HG03139 (cell line): ENCODE results near the gene DOLPP1.
"Not testable (repeated sequence)": the region's sequence is repeated elsewhere in the genome, so short reads cannot be mapped to it uniquely, and the experiment has no call there.

Source experiments
- ATAC-seq: cut with Tn5 transposase; IDR thresholded peaks from one replicate; pipeline ENCODE4 v1.9.1; 2021; ENCODE audit not compliant: unreplicated experiment

DOLPP1 gene, protein sequence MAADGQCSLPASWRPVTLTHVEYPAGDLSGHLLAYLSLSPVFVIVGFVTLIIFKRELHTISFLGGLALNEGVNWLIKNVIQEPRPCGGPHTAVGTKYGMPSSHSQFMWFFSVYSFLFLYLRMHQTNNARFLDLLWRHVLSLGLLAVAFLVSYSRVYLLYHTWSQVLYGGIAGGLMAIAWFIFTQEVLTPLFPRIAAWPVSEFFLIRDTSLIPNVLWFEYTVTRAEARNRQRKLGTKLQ

GRCh38 chr9:129080601-129081387 lies at the start of gene DOLPP1:
Gene DOLPP1 (plus strand): TSS chr9:129081111. CDS start chr9:129081132, 21 bp downstream.
- ATAC-seq, result peak; percentile 88

- no peak for ATAC-seq
These were observed 49.4 kb upstream of the DOLPP1 start for GRCh38 chr9:129031514-129031913.

DNA sequence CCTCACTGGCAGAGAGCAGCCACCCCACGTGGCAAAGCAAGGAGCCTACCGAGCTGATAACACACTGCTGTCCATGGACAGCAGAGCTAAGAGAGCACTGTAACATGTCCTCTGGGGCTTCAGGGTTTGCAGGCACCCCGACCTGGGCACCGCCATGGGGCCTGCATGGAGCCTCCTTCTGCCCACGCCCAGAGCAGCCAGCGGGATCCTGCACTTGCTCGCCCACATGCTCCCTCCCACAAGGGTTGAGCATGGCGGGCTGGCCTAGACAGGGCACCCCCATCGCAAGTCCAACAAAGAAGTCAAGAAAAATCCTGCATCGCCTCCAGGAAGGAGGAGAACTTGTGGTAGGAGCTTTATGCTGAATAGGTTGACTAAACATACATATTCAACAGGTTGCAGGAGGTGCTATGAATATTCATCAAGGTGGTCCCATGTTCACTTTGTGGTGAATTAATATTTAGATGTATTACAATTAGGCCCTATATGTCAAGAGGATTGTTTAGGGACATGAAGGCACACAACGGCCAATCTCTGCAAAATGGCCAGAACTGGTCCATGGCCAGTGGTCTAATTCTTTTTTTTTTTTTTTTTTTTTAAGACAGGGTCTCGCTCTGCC lies 48.3 kb upstream of the DOLPP1 start:
- ATAC-seq, result no peak

DNA sequence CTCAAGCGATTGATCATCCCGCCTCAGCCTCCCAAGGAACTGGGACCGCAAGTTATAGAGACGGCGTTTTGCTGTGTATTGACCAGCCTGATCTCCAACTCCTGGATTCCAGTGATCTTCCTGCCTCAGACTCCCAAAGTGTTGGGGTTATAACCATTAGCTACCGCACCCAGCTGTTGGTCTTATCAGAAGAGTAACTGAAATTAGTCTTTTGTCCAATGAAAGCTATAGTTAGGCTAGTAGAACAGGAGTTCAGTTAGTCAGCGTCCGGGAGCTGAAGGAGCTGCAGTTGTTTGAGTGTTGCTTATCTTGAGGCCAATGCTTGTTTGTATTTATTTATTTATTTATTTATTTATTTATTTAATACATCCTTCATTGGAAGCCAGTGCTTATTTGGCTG lies 47.7 kb upstream of the DOLPP1 start:
- ATAC-seq, result no peak

DNA sequence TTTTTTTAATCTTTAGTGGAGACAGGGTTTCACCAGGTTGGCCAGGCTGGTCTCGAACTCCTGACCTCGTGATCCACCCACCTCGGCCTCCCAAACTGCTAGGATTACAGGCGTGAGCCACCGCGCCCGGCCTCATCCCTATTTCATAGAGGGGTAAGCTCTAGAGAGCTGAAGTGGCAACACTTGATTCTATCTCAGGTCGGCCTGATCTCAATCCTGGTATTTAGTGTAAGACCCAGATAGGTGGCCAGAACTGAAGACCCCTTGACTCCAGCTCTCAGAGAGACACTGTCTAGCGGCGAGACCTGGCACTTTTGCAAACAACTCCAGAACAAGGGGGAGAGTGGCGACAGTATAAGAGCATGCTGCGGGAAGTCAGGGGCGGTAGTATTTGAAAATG lies 45.1 kb upstream of the DOLPP1 start:
- not testable (repeated sequence) for ATAC-seq

DNA sequence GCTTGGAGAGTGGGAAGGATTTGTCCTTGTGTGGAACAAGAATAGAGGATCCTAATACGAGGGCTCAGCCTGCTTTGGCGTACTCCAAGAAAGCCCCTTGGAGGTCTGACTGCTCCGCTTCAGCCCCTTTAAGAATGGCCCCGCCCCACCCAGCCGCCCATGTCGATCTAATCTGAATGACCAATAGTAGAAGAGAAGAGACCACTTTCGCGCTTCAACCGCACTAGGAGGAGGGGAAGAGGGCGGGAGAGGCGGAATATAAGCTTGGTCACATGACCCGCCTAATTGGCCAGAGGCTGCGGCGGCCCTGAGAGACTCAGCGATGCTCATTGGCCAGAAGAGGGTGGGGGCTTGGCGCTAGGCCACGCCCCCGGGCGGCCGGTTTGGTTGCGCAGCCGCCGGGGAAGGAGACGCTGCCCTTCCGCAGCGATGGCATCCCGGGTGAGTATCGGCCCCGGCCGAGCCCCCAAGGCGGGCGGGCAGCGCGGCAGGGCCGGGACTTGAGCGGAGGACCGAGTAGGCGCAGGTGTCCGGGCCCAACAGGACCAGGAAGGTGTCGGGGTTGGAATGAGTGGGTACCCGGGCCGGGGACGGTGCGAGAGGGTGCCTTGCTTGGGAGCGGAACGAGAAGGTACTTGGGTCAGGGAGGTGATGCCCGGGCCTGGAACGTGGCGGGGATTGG lies 44.5 kb upstream of the DOLPP1 start, which contains the start of gene MIGA2:
Gene MIGA2, plus strand, starts transcription at position 386 of the 682 bp plus-strand sequence. CDS start 3,969 bp downstream, outside the sequence.
- peak; percentile 87 for ATAC-seq

GRCh38 chr9:129036923-129037766 lies 43.8 kb upstream of the DOLPP1 start:
- ATAC-seq, result no peak

DNA sequence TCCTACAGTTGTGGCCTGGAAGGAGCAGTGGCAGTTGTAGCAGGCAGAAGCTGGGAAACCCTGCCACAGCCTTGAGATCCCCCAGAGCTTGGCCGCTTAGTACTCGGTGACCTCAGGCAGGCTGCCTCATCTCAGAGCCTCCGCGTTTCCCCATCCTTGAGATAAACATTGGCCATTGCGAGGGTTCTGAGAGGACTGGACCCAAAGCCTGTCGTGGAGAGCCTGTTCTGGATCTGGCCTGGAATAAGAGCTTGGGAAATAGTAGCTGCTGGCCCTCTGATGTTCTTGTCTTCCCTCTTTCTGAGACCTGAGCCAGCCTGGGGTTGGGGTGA lies 43.2 kb upstream of the DOLPP1 start:
- ATAC-seq, result no peak

DNA sequence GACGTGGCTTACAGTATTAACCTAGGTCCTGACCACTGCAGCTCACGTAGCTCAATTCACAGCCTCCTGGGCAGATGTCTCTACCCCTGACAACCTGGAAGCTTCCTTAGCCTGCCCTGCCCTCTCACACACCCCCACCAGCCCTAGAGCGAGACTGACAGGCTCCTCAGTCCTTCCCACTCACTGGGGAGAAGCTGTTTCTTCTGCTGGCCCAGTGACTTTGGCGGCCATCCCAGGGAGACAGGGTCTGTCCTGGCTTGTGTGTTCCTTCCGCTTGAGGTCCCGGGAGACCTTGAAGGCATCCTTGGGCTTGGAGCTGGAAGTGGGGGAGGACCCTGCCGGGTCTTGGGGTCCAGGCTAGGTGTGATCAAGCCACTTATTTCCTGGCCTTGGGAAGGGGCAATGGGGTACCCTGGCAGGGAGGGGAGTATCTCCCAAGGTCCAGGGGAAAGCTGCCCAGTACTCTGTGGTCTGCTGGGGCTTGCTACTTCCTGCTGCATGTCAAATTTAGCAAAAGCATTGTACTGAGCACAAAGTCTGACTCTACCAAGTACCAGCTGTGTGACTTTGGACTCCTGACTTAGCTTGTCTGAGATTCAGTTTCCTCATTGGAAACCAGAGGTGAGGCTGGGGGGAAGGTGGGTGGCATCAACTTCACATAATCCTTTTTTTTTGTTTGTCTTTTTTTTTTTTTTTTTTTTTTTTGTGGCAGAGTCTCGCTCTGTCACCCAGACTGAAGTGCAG lies 42.6 kb upstream of the DOLPP1 start:
- no peak for ATAC-seq

DNA sequence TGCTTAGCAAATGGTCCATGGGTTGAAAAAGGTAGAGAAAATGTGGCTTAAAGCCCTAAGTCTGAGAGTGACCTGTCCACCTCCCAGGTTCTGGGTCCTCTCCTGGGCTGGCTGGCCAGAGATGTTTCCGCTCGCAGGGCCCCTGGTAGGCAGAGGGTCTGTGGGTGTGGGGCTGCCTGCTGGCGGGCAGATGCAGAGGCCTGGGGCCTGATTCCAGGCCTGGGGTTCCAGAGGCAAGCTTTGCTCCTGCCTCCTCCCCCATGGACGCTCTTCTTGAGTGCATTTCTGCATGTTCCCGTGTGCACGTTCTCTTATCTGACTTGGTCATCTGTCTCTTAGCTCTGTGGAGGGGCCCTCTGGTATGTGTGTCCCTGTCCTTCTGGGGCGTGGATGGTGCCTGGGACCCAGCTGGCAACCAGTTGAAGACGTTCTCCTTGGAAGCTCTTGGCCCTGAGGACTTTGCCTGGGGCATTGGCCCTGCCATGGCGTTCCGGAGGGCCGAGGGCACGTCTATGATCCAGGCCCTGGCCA lies 40.7 kb upstream of the DOLPP1 start:
- no peak for ATAC-seq

GRCh38 chr9:129042016-129042415 lies 38.9 kb upstream of the DOLPP1 start:
- no peak for ATAC-seq

GRCh38 chr9:129052592-129052991 lies 28.3 kb upstream of the DOLPP1 start:
- no peak for ATAC-seq

DNA sequence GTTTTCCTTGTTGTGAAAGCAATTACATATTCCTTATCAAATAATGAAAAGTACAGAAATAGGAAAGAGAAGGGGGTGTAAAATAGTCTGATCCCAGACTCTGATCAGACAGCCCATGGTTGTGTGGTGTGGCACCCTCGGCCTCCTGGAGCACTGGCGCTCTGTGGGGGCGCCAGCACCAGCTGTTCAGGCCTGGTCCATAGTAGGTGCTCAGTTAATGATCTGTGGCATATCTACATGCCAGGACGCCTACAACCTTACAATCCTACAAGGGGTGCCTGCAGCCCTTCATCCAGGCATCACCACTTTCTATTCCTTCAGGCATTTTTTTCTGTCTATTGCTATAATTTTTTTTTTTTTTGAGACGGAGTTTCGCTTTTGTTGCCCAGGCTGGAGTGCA lies 27.9 kb upstream of the DOLPP1 start:
- no peak for ATAC-seq

- ATAC-seq, result no peak
These were observed 26.6 kb upstream of the DOLPP1 start for GRCh38 chr9:129054163-129054851.

- ATAC-seq, result no peak
These were observed 21.7 kb upstream of the DOLPP1 start for GRCh38 chr9:129058965-129059795.

- no peak for ATAC-seq
These were observed 20.8 kb upstream of the DOLPP1 start for GRCh38 chr9:129059796-129060785.

GRCh38 chr9:129060991-129061390 lies 19.9 kb upstream of the DOLPP1 start:
- no peak for ATAC-seq
